T-helper 1 cell (primary cell): ENCODE data around the gene VPS52.
A peak's percentile ranks its signal among the peaks of the same experiment; 100 is the strongest.

Source experiments
- DNase-seq, 5 donors: peaks; one replicate each; pipeline ENCODE4 v3.0.0-alpha.2; 2012 to 2020

The VPS52 gene

DNA sequence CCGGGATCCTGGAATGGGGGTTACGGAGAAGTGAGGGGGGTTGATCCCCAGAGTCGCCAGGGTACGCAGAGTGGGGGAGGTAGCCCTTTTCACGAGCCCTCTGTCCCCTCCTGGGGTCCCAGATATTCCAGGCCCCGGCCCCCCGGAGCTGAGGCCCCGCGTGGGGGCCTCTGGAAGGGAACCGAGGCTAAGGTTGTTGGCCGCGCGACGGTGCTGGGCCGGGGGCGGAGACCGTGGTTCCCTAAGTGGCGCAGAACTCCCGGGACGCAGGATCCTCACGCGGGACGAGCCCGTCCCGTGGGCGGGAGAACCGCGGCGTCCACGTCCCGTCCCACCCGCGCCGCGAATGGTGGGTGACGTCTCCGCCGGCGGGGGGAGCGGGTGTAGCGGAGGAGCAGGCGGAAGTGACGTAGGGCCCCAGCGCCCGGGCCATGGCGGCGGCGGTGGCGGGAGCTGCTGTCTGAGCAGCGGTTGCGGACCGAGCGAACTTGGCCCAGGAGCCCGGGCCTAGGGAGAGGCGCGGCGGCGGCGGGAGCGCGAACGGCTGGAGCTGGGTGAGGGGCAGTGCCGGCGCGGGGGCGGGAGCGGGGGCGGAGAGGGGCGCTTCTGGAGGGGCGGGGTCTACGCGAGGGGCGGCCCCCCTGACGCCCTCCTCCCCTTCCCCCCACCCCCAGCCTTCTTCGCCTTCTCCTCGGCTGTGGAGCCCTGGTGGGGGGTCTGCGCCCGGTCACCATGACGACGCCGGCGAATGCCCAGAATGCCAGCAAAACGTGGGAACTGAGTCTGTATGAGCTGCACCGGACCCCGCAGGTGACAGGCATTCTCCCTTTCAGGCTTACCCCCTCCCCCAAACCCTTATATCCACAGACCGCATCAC lies 63.3 kb downstream of the VPS52 start, which contains the start of gene RING1:
Gene RING1 (plus strand): TSS at position 410 of the 877 bp plus-strand sequence. CDS start 323 bp downstream, at position 733.
- peak; percentile 77 to 90 (median 85) for DNase-seq

- DNase-seq = no peak
Measured at GRCh38 chr6:33207552-33208090, 64.1 kb downstream of the VPS52 start.

- no peak for DNase-seq
Measured at GRCh38 chr6:33206864-33207551, 64.7 kb downstream of the VPS52 start.

DNA sequence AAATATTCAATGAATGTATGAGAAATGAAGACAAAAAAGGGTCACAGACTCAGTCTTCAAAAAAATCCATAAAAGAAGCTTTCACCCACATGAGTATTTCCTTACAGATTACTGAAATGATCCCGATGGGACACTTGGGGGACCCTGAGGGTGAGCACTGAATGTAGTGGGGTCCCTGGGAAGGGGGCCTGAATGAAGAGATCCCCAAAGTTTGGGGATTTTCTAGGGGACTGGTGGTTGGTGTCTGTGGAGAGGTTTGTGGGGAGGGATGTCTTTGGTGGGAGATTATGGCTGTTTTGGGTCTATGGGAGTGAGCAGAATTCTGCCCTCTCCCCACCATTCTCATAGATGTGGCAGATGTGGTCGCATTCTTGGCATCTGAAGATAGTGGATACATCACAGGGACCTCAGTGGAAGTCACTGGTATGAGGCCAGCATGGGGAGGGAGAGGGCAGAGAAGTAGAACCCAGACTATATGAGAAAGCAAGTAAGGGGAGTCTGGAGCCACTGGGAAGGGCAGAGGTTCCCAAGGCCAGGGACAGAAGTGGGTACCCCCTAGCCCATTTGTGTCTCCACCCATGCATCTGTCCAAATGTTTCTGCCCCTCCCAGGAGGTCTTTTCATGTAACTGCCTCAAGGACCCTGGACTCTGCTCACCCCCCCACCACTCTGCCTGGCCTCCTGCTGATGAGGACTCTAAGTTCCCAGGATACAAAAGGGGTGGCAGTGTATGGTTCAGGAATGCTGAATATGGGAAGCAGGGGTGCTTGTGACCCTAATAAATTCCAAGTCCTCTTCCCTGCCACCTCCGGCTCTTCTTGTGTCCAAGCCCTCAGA lies 65.4 kb downstream of the VPS52 start:
- no peak for DNase-seq

DNA sequence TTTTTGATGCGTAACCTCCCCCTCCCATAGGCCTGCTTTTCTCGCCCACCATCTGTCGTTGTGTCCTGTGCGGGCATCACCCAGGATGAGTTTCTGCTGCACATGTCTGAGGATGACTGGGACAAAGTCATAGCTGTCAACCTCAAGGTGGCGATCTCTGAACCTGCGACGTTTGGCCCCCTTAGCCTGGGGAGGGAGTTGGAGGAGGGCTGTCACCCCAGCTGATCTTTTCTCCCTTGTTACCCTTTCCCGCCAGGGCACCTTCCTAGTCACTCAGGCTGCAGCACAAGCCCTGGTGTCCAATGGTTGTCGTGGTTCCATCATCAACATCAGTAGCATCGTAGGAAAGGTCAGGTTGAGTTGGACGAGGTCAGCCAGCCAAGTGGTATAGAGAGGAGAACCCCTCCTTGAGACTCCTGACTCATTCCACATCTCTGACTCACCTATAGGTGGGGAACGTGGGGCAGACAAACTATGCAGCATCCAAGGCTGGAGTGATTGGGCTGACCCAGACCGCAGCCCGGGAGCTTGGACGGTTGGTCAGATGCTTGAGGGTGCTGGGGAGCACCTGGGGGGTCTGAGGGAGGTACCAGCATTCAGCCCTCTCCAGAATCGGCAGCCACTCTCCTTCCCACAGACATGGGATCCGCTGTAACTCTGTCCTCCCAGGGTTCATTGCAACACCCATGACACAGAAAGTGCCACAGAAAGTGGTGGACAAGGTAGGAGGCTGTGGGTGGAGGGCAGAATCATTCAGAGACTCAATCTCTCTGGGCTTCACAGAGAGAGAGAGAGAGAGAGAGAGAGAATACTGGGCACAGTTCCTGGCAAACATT lies 66.3 kb downstream of the VPS52 start:
- DNase-seq = peak in 1 of 5 donors; percentile 33

DNA sequence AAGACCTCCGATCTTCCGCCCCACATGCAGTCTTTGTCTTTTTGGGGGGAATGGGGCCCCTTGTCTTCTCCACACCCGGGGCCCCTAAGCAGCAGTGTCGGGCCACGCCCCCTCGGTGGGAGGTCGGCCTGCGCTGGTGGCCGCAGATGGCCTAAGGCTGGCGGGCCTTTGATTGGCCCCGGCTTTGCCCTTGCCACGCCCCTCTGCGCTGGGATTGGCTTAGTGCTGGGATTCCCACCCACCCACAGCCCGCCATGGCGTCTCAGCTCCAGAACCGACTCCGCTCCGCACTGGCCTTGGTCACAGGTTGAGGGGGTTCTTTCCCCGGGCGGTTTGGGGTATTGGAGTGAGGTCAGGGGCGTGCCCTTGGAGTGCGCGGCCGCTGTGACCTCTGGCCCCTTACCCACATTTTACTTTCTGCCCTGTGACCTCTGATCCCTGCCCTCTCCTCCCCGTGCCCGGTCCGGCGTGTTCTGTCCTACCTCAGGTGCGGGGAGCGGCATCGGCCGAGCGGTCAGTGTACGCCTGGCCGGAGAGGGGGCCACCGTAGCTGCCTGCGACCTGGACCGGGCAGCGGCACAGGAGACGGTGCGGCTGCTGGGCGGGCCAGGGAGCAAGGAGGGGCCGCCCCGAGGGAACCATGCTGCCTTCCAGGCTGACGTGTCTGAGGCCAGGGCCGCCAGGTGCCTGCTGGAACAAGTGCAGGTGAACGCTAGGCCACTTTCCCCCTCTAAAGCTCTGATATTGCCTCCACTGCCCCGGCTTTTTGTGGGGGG lies 67.1 kb downstream of the VPS52 start, which contains the start of gene HSD17B8:
Gene HSD17B8 (plus strand): TSS at position 241 of the 776 bp plus-strand sequence. CDS start 14 bp downstream, at position 255.
- peak; percentile 82 to 89 (median 88) for DNase-seq

GRCh38 chr6:33204165-33204414 lies 67.6 kb downstream of the VPS52 start:
- DNase-seq = no peak

DNA sequence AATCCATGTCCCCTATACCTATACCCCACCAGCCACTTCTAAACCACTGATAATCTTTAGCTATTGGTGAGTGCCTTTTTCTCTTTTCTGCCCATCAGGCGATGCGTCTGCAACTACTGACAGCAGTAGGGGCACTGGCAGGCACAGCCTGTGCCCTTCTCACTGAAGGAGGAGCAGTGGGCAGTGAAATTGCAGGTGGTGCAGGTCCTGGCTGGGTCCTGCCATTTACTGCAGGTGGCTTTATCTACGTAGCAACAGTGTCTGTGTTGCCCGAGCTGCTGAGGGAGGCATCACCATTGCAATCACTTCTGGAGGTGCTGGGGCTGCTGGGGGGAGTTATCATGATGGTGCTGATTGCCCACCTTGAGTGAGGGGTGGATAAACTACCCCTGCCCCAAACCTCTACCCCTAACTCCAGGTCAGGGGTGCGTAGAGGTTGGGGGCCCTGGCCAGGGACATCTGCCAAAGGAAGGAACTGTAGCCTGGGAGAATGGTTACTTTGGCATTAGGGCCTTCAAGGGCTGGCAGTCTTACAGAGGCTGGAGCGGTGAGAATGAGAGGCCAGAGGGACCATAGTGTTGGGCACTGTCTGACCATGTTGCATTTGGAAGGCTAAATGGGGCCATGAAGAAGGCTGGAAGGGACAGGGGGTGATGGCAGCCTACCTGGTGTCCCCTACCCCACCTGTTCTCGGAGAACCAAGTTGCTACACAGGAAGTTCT lies 68.1 kb downstream of the VPS52 start:
- DNase-seq = no peak

DNA sequence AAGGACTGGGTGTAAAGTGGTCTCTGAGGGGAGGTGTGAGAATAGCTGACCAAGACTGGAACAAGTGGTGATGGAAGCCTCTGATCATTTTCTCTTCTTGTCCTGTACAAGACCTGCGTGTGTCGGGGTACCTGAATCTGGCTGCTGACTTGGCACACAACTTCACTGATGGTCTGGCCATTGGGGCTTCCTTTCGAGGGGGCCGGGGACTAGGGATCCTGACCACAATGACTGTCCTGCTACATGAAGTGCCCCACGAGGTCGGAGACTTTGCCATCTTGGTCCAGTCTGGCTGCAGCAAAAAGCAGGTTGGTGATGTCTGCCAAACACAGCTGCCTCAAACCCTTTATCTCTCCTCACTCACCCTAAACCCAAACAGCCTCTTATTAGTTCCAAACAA lies 68.9 kb downstream of the VPS52 start:
- no peak for DNase-seq

- no peak for DNase-seq
Measured at GRCh38 chr6:33201935-33202334, 69.7 kb downstream of the VPS52 start.

GRCh38 chr6:33201147-33201545 lies 70.5 kb downstream of the VPS52 start:
- DNase-seq = no peak
